Measurements from ENCODE around the gene BAHCC1. TPM values are rescaled to one million over a fixed set of nuclear protein-coding genes. Genes with fewer than 3 reads are reported as not detected.

Gene BAHCC1
- total RNA-seq, 1 donor from 2014 or later: 47.8 TPM

DNA sequence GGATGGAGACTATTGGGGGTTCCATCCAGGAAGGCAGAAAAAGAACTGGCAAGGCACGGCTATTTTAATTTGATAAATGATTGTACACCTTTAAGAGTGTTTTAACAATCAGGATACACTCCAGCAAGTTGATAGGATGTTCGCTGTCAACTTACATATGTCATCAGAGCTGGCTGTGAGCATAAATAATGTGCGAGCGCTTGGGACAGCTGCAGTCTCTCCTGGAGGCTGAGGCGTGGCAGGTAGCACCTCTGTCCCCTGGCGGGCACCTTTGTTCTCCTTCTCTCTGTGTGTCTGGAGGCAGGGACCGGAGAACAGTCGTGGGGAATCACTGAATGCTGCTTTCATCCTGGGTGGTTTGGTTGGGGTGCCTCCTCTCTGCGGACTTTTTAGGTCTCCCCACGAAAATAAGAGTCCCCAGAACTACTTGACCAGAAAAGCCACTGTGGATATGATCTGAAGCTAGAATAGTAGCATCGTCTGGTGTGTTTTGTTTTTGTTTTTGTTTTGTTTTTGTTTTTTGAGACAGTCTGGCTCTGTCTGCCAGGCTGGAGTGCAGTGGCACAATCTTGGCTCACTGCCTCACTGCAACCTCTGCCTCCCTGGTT, 9.4 kb downstream of the BAHCC1 start:
- intact Hi-C loops (cut with DNase I): no loop called here

DNA sequence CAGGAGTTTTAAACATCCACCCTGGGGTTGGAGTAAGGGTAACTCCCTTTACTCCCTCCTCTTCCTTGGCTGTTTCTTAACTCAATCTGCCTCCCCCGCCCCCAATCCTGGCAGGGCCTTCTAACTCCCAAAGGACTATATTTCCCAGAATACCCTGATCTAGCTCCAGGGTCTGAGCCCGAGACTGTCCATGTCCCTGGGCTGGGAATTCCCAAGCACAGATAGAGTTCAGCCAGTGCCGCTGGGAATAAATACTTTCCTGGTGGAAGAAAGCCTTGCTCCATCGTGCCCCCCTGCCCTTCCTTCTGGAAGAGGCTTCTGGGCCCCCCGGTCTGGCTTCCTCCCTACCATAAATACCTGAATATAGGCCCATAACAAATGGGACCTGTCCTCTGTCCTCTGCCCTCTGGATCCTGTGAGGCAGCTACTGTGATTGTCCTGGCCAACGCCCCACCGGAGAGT, 10.2 kb downstream of the BAHCC1 start:
- DNase-seq (ENCODE audit: low spot score) (no peak), ATAC-seq (peak; percentile 38)
- intact Hi-C loops (cut with DNase I): no loop called here

More for the DNA sequence above, 9.4 kb downstream of the BAHCC1 start:
- no peak for DNase-seq (ENCODE audit: low spot score)
- ATAC-seq: no peak

DNA sequence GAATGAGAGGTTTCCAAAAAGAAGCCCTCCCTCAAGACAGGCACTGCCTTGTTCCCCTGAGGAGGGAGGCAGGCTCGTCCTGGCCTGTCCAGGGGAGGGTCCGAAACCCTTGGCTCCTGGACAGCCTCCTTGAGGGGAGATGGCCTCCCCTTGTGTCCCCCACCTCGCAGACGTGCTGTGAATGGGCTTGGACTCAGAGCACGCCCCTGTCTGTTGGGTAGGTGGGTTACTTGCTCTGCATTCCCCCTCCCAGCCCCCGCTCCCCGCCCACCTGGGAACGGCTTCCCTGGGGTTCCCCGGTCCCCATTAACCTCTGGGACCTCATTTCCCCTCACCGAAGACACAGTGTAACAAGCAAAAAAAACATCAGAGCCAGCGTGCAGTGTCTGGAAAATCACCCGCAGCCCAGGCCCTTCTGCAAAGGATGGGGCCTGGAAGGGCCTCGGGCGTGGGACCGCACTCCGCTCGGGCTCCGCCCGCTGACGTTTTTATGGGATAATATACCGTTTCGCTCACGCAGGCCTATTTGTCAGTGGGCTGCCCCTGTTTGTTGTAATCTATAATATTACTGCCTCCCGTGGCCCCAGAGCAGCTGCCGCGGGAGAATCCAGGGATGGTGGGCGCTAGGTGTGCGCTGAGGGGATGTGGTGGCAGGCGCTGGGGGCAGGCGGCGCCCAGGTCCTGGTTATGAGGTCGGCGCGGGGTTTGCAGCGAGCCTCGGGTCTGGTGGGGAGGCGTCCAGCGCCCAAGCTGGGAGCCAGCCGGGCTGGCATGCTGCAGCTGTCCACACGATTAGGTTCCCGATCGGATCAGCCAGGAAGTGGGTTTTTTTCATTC, 11.1 kb downstream of the BAHCC1 start:
- intact Hi-C loops (cut with DNase I): no loop called here
- DNase-seq (ENCODE audit: low spot score) (no peak), ATAC-seq (no peak)

DNA sequence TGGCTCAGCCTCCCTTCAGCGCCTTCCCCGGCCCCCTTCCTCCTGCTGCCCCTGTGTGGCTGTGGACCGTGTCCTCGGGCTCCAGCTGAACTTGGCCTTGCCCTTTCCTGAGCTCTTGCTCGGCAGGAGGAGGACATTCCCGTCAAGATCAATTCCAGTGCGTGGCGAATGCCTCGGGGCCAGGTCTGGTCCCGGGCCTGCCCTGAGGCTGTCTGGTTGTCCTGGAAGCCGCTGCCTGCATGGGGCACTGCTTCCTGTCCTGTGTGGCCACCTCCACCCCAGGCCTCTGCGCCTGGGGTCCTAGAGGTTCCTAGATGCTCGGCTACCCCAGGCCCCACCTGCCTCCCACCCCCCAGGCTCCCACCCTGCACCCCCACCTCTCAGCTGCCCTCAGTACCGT, 12.8 kb downstream of the BAHCC1 start:
- no peak for ATAC-seq
- no peak for DNase-seq (ENCODE audit: low spot score)
- intact Hi-C loops (cut with DNase I): no loop called here

DNA sequence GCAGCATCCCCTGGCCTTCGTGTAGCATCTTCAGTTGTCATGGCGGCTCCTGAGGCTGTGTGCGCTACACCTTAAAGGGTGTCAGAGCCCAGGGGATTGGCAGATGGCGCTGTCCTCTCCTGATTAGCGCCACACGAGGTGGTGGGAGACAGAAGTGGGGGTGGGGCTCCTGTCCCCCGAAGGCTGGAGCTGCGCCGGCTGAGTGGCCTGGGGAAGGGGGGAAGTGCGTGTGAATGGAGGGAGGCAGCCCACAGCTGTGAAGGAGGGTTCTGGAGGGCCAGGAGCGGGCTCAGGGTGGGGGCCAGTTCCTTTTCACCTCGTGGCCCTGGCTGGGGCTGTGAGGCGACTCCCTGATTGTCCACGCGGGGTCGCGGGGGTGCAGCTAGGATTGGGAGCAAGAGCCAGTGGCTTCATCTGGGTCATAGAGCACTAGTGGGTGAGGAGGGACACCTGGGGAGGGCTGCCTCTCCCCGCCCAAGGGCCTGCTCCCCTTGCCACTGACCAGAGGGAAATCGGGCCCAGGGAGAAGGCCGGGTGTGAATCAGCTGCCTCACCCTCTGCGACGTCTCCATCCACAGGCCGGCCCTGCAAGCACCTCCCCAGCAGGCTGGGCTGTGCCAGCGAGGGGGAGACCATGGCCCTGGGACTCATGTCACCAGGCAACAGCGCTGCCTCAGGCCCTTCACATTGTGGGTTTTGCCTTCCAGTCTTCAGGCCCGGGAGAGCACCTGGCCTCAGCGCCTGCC, 14.1 kb downstream of the BAHCC1 start:
- intact Hi-C loops (cut with DNase I): no loop called here
- ATAC-seq: no peak
- no peak for DNase-seq (ENCODE audit: low spot score)

DNA sequence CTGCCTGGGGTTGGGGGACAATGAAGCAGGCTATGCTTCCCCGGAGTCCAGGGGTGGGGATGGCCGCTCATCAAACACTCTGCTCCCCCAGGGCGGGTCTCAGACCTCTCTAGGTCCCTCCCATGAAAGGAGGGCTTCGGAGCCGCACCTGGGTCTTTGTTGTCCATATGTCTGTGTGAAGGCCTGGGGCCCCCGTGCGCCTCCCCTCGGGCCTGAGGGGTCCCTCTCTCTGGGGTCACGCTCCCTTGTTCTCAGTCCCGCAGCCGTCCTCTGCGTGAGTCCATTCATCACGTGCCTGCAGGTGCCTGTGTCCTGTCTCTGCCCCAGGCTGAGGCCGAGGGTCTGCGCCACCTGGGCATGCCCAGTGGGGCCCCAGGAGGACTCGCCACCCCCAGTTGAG, 15.6 kb downstream of the BAHCC1 start:
- intact Hi-C loops (cut with DNase I): no loop called here
- DNase-seq (ENCODE audit: low spot score) (no peak), ATAC-seq (no peak)

DNA sequence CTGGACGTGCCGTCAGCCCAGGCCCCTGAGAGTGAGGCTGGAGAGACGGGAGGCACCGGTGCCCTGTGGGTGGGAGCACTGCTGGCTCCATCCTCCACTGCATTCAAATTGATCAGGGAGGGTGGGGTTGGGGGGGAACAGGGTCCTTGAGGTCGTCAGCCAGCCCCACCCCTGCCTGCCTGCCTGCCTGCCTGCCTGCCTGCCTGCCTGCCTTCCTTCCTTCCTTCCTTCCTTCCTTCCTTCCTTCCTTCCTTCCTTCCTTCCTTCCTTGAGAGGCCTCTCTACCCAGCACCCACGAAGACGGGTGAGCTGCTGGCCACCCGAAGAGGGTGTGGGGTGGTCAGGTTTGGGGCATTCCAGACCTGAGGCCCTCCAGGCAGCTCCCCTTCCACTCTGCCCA, 16.0 kb downstream of the BAHCC1 start:
- no peak for DNase-seq (ENCODE audit: low spot score)
- no peak for ATAC-seq
- intact Hi-C loops (cut with DNase I): no loop called here

DNA sequence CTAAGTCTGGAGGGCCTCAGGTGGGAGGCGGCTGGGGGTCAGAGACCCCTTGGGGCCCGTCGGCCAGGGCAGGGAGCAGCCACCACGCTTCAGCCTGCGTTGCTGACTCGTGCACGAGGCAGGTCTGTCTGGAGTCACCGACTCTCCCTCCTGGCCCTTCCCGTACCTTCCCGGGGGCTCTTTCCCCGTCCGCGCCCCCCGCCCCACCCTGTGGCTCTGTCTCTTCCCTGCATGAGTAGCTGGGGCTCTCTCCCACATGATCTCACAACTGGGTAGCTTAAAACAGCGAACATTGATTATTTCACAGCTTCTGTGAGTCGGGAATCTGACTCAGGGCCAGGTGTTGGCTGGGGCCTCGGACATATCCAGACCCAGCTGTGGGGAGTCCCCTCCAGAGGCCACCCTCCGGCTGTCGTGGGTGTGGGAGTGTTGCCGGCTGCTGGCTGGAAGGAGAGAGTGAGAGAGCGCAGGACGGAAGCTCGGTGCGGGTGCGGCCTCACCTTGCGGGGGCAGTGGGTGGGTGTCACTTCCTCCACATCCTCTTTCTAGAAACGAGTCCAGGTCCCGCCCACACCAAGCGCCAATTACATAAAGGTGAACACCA, 17.3 kb downstream of the BAHCC1 start:
- peak; percentile 16 for ATAC-seq
- intact Hi-C loops (cut with DNase I): no loop called here
- DNase-seq (ENCODE audit: low spot score): no peak

DNA sequence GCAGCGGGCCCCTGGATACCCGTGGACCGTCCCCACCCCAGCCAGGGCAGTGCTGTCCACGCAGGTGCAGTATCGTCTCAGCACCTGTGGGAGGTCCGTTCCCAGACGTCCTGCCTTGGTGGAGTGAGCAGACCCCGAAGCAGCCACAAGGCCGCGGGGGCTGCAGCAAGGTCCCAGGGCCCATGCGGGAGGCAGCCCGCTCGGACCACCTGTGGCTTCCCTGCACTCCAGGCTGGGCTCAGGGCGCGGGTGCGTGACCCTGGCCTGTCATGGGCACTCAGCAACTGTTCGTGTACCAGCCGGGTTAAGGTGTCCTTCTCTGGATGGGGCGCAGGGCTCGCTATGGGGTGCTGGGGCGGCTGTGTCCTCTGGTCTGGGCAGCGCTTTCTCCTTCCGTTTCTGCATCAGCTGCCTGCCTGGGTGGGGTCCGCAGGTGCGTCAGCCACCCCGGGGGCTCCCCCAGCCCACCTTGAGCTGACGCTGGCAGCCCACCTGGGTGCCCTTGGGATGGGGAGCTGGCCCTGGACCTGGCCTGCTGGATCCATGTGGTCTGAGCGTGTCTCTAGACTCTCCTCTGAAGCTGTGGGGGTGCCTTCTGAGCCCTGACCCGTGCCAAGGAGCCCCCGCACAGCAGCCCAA, 18.4 kb downstream of the BAHCC1 start:
- intact Hi-C loops (cut with DNase I): no loop called here

DNA sequence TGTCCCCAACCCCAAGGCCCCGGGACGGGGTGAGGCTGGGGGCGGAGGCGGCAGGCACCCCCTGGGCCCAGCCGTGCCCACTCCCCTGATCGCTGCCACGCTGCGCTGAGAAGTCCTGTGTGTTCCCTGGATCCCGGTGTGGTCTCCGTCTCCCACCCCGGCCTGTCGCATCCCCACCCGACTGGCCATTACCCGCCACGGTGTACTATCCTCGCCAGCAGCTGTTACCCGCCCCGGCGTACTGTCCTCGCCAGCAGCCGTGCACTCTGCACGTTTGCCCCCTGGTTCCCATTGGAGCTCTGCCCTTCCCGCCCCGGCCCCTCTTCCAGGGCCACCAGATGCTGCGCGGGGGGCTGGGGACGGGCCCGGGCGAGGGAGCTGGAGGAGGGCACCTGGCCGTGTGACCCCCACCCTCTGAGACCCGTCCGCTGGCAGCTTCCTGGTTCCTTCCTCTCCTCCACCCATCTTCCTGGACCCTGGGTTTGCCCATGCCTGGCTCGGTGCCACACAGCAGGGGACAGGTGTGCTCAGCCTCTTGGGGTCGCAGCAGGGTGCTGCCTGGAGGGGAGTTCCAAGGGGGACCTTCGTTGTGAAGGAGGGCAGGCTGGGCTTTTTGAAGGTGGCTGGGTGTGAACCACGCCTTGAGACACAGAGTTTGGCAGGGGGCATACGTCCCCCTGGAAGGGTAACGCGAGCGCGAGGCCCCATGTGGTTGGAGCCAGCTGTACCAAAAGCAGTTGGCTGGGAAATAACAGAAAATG, 19.7 kb downstream of the BAHCC1 start:
- no peak for ATAC-seq
- DNase-seq (ENCODE audit: low spot score): no peak
- intact Hi-C loops (cut with DNase I): no loop called here

More for the DNA sequence above, 18.4 kb downstream of the BAHCC1 start:
- ATAC-seq: no peak
- no peak for DNase-seq (ENCODE audit: low spot score)

DNA sequence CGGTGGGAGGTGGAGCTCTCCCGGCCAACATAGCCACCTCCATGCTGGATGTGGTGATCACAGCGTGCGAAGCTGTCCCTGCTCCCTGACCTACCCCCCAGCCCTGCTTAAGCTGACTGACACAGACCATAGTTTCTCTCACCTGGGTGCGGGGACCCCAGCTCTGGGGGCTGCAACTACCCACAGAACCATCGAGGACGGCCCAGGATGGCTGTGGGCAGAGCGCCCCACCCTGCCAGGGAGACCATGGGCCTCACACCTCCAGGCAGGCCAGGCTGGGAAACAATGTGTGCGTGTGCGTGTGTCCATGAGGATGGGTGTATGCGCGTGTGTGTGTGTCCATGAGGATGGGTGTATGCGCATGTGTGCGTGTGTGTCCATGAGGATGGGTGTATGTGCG, 20.4 kb downstream of the BAHCC1 start:
- ATAC-seq (no peak), DNase-seq (ENCODE audit: low spot score) (no peak)
- intact Hi-C loops (cut with DNase I): no loop called here

DNA sequence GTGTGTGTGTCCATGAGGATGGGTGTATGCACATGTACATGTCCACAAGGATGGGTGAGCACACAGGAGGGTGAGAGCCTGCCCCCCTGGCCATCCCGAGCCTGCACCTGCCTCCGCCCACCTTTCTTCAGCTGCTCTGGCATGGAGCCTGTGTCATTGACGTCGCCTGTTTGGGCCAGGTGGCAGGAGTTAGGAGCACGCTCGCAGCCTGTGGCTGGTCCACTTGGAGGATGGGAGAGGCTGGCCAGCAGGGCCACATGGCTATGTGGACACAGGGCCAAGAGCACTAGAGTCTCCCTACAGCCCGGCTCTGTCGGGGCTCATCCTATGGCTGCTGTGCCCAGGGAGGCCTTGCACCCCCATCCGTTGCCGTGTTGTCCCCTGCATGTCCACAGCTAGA, 21.4 kb downstream of the BAHCC1 start:
- intact Hi-C loops (cut with DNase I): no loop called here
- DNase-seq (ENCODE audit: low spot score) (no peak), ATAC-seq (no peak)

DNA sequence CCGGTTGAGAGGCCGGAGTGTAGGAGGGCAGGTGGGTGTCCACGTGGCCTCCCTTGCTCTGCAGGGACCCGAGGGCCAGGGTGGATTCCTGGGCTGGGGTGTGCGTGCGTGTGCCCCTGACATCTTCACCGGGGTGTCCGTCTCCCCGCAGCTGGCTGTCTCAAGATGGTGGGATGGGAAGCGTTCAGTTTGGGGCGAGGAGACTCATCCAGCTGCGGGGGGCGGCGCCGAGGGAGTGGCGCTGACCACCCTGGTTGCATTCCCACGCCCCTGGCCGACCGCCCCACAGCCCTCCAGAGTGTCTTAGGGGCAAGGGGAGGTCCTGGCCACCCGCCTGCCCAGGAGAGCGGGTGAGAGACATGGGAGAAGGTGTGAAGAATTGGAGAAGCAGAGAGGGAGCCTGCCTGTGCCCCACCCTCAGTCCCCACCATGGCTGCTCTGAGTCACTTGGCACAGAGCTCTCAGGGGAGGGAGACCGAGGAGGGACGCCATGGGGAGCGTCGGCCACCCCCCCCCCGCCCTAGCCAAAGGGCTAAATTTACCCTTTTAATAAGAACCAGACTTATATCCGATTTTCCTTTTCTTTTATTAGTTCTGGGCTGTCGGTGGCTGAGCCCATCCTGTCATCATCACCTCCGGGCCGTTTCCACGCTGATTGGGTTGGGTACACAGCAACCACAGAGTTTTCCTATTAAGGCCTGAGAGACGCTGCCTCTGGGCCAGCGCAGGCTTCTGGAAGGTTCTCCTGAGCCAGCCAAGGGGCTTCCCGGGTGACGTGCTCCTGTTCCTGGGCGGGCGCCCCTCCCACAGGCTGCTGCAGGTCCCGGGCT, 22.0 kb downstream of the BAHCC1 start:
- ATAC-seq: peak; percentile 11
- DNase-seq (ENCODE audit: low spot score): no peak
- intact Hi-C loops (cut with DNase I): no loop called here

DNA sequence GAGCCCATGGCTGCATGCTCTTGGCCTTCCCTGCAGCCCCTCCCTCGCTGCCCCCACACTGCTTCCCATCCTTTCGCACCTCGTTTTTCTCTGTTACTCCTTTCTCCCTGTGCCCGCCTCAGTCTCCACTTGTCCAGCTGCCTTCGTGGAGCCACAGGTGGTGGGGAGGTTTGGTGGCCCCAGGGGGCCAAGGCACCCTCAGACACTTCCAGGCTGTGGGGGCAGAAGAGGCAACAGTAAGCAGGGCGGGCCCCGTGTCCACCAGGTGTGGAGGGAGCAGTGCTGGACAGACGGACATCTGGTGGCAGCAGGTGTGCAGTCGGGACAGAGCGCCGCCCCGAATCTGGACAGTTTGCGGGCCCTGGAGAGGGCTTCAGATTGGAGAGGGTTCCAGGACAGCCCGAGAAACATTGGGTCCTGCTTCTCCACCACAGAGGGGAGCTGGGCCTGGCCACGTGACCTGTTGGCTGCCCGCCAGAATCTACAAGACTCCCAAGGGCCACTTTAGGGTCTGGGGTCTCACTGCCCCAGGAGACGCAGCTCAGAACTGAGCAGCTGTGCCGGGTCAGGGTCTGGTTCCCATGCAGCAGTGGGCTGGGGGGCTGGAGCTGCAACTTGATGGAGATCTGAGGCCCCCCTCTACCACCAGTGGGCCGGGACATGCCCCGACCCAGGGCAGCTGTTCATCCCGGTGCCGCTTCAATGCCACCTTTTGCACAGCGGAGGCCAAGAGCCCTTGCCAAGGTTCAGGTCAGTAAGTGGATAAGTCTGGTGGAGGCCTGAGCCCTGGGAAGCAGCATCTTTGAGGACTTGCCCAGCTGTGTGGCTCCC, 22.8 kb downstream of the BAHCC1 start:
- intact Hi-C loops (cut with DNase I): no loop called here
- ATAC-seq (no peak), DNase-seq (ENCODE audit: low spot score) (no peak)

DNA sequence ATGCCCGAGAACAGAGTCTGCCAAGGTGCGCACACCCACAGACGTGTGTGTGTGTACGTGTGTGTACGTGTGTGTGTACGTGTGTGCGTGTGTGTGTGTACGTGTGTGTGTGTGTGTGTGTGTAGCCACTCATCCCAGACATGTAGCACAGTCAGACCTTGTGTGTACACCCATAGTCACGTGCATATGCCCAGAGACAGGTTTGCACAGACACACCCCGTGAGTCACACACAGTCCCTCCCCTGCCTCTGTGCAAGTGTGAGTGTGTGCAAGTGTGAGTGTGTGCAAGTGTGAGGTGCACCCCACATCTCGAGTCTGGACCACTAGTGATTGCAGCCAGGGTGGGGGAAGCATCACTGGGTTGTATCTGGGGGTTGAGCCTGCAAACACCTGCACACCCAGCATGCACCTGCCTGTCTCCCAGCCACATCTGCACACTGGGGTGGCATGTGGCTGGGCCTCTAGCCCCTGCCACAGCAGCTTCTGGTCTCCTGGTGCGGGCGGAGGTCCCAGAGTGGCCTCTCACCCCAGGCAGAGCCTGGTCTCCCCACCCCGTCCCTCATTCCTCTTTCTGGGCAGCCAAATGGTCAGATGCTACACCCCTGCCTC, 23.6 kb downstream of the BAHCC1 start:
- DNase-seq (ENCODE audit: low spot score) (no peak), ATAC-seq (peak; percentile 4)
- intact Hi-C loops (cut with DNase I): no loop called here

DNA sequence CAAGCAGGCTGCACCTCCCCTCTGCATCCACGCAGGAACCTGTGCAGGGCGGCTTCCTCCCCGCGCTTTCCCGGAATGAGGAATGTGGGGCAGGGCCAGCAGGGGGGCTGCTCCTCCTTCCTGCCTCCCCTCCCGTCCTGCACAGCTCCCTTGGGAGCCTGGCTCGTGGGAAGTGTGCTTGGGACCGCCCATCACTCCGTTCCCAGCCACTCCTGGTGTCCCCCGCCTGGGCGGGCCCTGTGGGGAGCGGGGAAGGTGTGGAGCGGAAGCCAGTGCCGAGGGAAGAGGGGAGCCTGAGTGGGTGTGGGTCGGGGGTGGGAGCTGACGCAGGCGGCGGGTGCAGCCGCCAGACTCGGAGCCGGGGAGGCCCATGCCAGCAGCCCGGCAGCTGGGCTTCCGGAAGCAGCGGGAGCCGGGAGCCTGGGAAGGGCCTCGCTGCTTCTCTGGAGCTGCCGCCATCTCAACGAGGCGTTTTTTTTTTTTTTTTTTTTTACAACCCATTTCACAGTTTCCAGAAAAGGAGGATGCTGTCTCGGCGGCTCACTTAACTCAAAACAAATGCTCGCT, 24.1 kb downstream of the BAHCC1 start:
- peak; percentile 92 for DNase-seq (ENCODE audit: low spot score)
- intact Hi-C loops (cut with DNase I): no loop called here
- ATAC-seq: peak; percentile 78

Measured in sciatic nerve (tissue), 2 donors.